ENCODE measurements around the gene EVI5L.
A peak's percentile ranks its signal among the peaks of the same experiment; 100 is the strongest.
"Not testable (repeated sequence)": the region's sequence is repeated elsewhere in the genome, so short reads cannot be mapped to it uniquely, and the experiment has no call there.

Gene EVI5L

GRCh38 chr19:7799640-7800355 is 30.2 kb upstream of the EVI5L start:
- Mint-ChIP-seq H3K4me1 (peaks cover 2% of the 10 kb centered on the region), H3K27ac (no peak overlapping the region), H3K4me3 (no peak overlapping the region), H3K27me3 (no peaks in the 10 kb centered on the region), H3K36me3 (no peaks in the 10 kb centered on the region), H3K9me3 (peaks cover 3% of the 10 kb centered on the region)
- DNase-seq (ENCODE audit: low spot score in 2 of 2) (peak; percentile 54 to 64), ATAC-seq (ENCODE audit: low read depth) (peak; percentile 67)

- no peak overlapping the region for H3K27ac Mint-ChIP-seq
- H3K9me3 Mint-ChIP-seq: peaks cover 3% of the 10 kb centered on the region
- ATAC-seq (ENCODE audit: low read depth): no peak
- H3K27me3 Mint-ChIP-seq: no peaks in the 10 kb centered on the region
- H3K36me3 Mint-ChIP-seq: no peaks in the 10 kb centered on the region
- H3K4me3 Mint-ChIP-seq: no peak overlapping the region
- no peak for DNase-seq (ENCODE audit: low spot score in 2 of 2)
- peaks cover 2% of the 10 kb centered on the region for H3K4me1 Mint-ChIP-seq
Observed at GRCh38 chr19:7801020-7801570, 28.9 kb upstream of the EVI5L start.

- ATAC-seq (ENCODE audit: low read depth) (no peak), DNase-seq (ENCODE audit: low spot score in 2 of 2) (no peak)
- H3K9me3 Mint-ChIP-seq: peaks cover 5% of the 10 kb centered on the region
- H3K4me1 Mint-ChIP-seq: peaks cover 3% of the 10 kb centered on the region
- H3K27me3 Mint-ChIP-seq: no peaks in the 10 kb centered on the region
- peaks cover 1% of the 10 kb centered on the region for H3K36me3 Mint-ChIP-seq
- no peak overlapping the region for H3K4me3 Mint-ChIP-seq
- no peak overlapping the region for H3K27ac Mint-ChIP-seq
Observed at GRCh38 chr19:7806234-7806633, 23.8 kb upstream of the EVI5L start.

- Mint-ChIP-seq H3K27ac (no peak overlapping the region), H3K36me3 (peaks cover 1% of the 10 kb centered on the region), H3K4me3 (no peak overlapping the region), H3K4me1 (peaks cover 3% of the 10 kb centered on the region), H3K9me3 (peaks cover 5% of the 10 kb centered on the region), H3K27me3 (no peaks in the 10 kb centered on the region)
- no peak for DNase-seq (ENCODE audit: low spot score in 2 of 2)
- ATAC-seq (ENCODE audit: low read depth): no peak
Observed at GRCh38 chr19:7806876-7807275, 23.1 kb upstream of the EVI5L start.

GRCh38 chr19:7808108-7808507 is 21.9 kb upstream of the EVI5L start:
- Mint-ChIP-seq H3K9me3 (peaks cover 5% of the 10 kb centered on the region), H3K27ac (no peak overlapping the region), H3K4me1 (peaks cover 3% of the 10 kb centered on the region), H3K27me3 (no peaks in the 10 kb centered on the region), H3K4me3 (no peak overlapping the region), H3K36me3 (peaks cover 1% of the 10 kb centered on the region)
- ATAC-seq (ENCODE audit: low read depth) (no peak), DNase-seq (ENCODE audit: low spot score in 2 of 2) (no peak)

GRCh38 chr19:7811989-7812388 is 18.0 kb upstream of the EVI5L start:
- peaks cover 4% of the 10 kb centered on the region for H3K36me3 Mint-ChIP-seq
- H3K4me3 Mint-ChIP-seq: no peak overlapping the region
- DNase-seq (ENCODE audit: low spot score in 2 of 2): no peak
- H3K27ac Mint-ChIP-seq: no peak overlapping the region
- peaks cover 22% of the 10 kb centered on the region for H3K4me1 Mint-ChIP-seq
- no peaks in the 10 kb centered on the region for H3K27me3 Mint-ChIP-seq
- ATAC-seq (ENCODE audit: low read depth): no peak
- peaks cover 9% of the 10 kb centered on the region for H3K9me3 Mint-ChIP-seq

GRCh38 chr19:7815325-7815724 is 14.7 kb upstream of the EVI5L start:
- peaks cover 5% of the 10 kb centered on the region for H3K27me3 Mint-ChIP-seq
- peak overlapping the region; percentile 68 for H3K4me3 Mint-ChIP-seq
- H3K9me3 Mint-ChIP-seq: peaks cover 10% of the 10 kb centered on the region
- ATAC-seq (ENCODE audit: low read depth) (peak; percentile 89), DNase-seq (ENCODE audit: low spot score in 2 of 2) (peak; percentile 43 to 45)
- H3K4me1 Mint-ChIP-seq: peaks cover 24% of the 10 kb centered on the region
- peaks cover 3% of the 10 kb centered on the region for H3K36me3 Mint-ChIP-seq
- peak overlapping the region; percentile 20 for H3K27ac Mint-ChIP-seq

- Mint-ChIP-seq H3K4me3 (peak overlapping the region; percentile 68), H3K27me3 (peaks cover 11% of the 10 kb centered on the region), H3K4me1 (peaks cover 24% of the 10 kb centered on the region)
- H3K9me3 Mint-ChIP-seq; H3K27ac Mint-ChIP-seq; DNase-seq (ENCODE audit: low spot score in 2 of 2); ATAC-seq (ENCODE audit: low read depth); H3K36me3 Mint-ChIP-seq: not testable (repeated sequence)
Observed at GRCh38 chr19:7816040-7816439, 14.0 kb upstream of the EVI5L start.

- peaks cover 24% of the 10 kb centered on the region for H3K4me1 Mint-ChIP-seq
- peaks cover 12% of the 10 kb centered on the region for H3K27me3 Mint-ChIP-seq
- peaks cover 7% of the 10 kb centered on the region for H3K9me3 Mint-ChIP-seq
- no peak overlapping the region for H3K27ac Mint-ChIP-seq
- H3K36me3 Mint-ChIP-seq: peaks cover 3% of the 10 kb centered on the region
- ATAC-seq (ENCODE audit: low read depth): no peak
- DNase-seq (ENCODE audit: low spot score in 2 of 2): no peak
- H3K4me3 Mint-ChIP-seq: no peak overlapping the region
Observed at GRCh38 chr19:7817801-7818200, 12.2 kb upstream of the EVI5L start.

GRCh38 chr19:7818806-7819205 is 11.2 kb upstream of the EVI5L start:
- peaks cover 5% of the 10 kb centered on the region for H3K36me3 Mint-ChIP-seq
- no peak for DNase-seq (ENCODE audit: low spot score in 2 of 2)
- H3K27me3 Mint-ChIP-seq: peaks cover 15% of the 10 kb centered on the region
- no peak overlapping the region for H3K4me3 Mint-ChIP-seq
- peaks cover 7% of the 10 kb centered on the region for H3K9me3 Mint-ChIP-seq
- ATAC-seq (ENCODE audit: low read depth): no peak
- H3K27ac Mint-ChIP-seq: no peak overlapping the region
- H3K4me1 Mint-ChIP-seq: peaks cover 26% of the 10 kb centered on the region

GRCh38 chr19:7819337-7819736 is 10.7 kb upstream of the EVI5L start:
- DNase-seq (ENCODE audit: low spot score in 2 of 2): no peak
- Mint-ChIP-seq H3K9me3 (peaks cover 5% of the 10 kb centered on the region), H3K4me3 (no peak overlapping the region), H3K4me1 (peaks cover 26% of the 10 kb centered on the region), H3K36me3 (peaks cover 2% of the 10 kb centered on the region), H3K27ac (no peak overlapping the region), H3K27me3 (peaks cover 15% of the 10 kb centered on the region)
- peak; percentile 26 for ATAC-seq (ENCODE audit: low read depth)

- no peak for DNase-seq (ENCODE audit: low spot score in 2 of 2)
- no peak overlapping the region for H3K27ac Mint-ChIP-seq
- H3K9me3 Mint-ChIP-seq: peaks cover 5% of the 10 kb centered on the region
- H3K4me1 Mint-ChIP-seq: peaks cover 17% of the 10 kb centered on the region
- no peak for ATAC-seq (ENCODE audit: low read depth)
- H3K27me3 Mint-ChIP-seq: peaks cover 15% of the 10 kb centered on the region
- H3K4me3 Mint-ChIP-seq: no peak overlapping the region
- H3K36me3 Mint-ChIP-seq: peaks cover 2% of the 10 kb centered on the region
Observed at GRCh38 chr19:7820588-7820987, 9.4 kb upstream of the EVI5L start.

- H3K4me3 Mint-ChIP-seq: no peak overlapping the region
- peaks cover 7% of the 10 kb centered on the region for H3K4me1 Mint-ChIP-seq
- H3K27ac Mint-ChIP-seq: no peak overlapping the region
- H3K9me3 Mint-ChIP-seq: peaks cover 3% of the 10 kb centered on the region
- peaks cover 2% of the 10 kb centered on the region for H3K36me3 Mint-ChIP-seq
- ATAC-seq (ENCODE audit: low read depth) (no peak), DNase-seq (ENCODE audit: low spot score in 2 of 2) (no peak)
- H3K27me3 Mint-ChIP-seq: peaks cover 15% of the 10 kb centered on the region
Observed at GRCh38 chr19:7822910-7823515, 7.0 kb upstream of the EVI5L start.

GRCh38 chr19:7823686-7824301 is 6.2 kb upstream of the EVI5L start:
- H3K27me3 Mint-ChIP-seq: peaks cover 15% of the 10 kb centered on the region
- DNase-seq (ENCODE audit: low spot score in 2 of 2) (no peak), ATAC-seq (ENCODE audit: low read depth) (no peak)
- H3K36me3 Mint-ChIP-seq: peaks cover 2% of the 10 kb centered on the region
- H3K4me3 Mint-ChIP-seq: no peak overlapping the region
- no peaks in the 10 kb centered on the region for H3K9me3 Mint-ChIP-seq
- peaks cover 7% of the 10 kb centered on the region for H3K4me1 Mint-ChIP-seq
- no peak overlapping the region for H3K27ac Mint-ChIP-seq

Data from memory B cell (primary cell).